Left ventricle myocardium superior (tissue), 1 donor: ENCODE results near the gene IGSF22. TPM values are rescaled to one million over a fixed set of nuclear protein-coding genes. Genes with fewer than 3 reads are reported as not detected.

ENCODE experiments used
- ATAC-seq: fragments of 200-7000 bp; cut with Tn5 transposase; one replicate; pipeline ENCODE4 v1.9.1; 2020; ENCODE audit warnings: mild to moderate bottlenecking, moderate library complexity
- DNase-seq: peaks from one replicate; pipeline ENCODE4 v3.0.0-alpha.2; 2020
- intact Hi-C: fragments of 100-400 bp; cut with micrococcal nuclease; formaldehyde crosslinking; loops from one replicate; pipeline ENCODE4 v1.11.0; 2022
- total RNA-seq: library from RNA; stranded (reverse); fragmentation: NEBNext Ultra II Directional; extraction: Animal tissue kit (Norgen Biotek cat#: 25700); gene quantifications from one replicate; pipeline ENCODE4 v1.2.1, GENCODE V29; 2021
- donor health status: DM: no; HTN: yes; CAD: no; lungs with severe emphysema.

Gene IGSF22
- total RNA-seq, 1 donor from 2014 or later: 0.94 TPM

DNA sequence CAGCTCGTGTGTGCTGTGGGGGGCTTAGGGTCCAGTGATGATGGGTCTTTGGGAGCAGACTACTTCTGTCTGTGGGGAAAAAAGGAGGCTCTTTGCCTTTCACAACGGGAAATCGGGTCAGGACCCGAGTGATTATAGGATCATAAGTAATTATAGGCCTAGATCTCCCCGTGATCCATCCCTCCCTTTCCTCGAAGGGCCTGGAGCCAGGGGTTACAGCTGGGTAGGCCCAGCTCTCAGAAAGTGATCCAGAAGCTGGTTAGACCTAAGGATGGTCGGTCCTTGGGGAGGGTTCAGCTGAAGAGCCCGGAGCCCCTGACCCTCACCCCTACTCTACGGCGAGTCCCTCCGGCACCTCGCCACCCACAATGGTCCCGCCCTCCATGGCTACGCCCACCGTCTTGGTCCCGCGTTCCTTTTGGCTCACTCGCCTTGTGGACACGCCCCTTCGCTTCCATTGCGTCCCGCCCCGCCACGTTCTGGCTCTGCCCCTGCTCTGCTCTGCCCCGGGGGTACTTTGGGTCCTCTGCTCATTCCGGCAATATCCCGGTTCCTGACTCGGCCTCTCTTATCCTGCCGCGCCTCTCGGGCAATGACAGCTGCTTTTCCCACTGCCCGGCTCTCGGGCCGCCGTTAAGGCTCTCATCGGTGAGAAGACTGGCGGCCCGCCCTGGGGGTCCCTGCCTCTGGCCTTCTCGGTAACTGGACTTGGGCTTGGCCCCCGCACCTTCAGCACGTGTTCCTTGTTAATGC, 5.0 kb downstream of the IGSF22 start:
- DNase-seq: peak; percentile 90
- intact Hi-C loops: no loop called here
- ATAC-seq: peak; percentile 98

DNA sequence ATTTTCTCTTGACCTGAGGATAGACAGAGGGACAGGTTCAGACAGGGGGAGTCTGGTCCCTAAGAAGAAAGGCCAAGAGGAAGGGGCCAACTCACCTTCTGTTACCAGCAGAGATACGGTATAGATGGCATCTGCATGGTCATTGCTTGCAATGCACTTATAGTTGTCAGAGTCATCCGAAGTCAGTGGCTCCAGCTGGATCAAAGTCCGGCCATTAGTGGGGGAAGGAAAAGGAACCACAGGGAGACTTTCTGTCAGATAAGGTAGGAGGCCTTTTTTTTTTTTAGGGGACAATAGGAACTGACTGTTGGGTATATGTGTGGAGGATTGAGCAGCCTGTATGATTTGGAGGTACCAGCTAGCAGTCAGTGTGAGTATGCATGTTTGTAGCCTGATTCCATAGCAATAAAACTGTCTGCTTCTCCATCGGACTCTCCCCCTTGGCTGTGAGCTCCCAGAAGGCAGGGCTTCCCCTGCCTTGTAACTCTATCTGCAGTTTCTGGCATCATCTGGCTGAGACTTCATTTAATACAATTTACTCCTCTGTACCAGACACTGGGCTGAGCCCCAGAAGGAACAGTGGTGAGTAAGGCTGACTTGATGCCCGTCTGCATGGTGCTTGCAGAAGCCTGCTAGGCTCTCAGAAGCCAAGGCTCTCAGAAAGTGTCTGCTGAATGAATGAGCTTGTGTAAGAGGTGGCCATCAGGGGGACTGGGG, 5.7 kb downstream of the IGSF22 start:
- ATAC-seq (no peak), DNase-seq (no peak)
- intact Hi-C loops: no loop called here

DNA sequence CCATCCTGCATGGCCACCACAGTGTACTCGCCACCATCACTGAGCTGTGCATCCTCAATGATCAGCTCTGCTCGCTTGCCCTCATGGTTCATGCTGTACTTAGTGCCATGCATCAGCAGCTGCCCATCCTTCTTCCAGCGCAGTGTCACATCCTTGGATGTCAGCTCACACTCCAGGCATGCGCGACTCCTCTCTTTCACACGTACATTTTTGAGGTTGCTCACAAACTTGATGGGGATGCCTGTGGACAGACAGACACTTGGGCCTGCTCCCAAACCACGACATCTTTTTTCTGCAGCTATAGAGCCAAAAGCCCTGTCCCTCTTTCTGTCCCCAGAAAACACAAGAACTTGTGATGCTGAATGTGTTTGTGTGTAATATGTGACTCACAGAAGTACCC, 10.5 kb downstream of the IGSF22 start:
- ATAC-seq (no peak), DNase-seq (no peak)
- intact Hi-C loops: no loop called here

DNA sequence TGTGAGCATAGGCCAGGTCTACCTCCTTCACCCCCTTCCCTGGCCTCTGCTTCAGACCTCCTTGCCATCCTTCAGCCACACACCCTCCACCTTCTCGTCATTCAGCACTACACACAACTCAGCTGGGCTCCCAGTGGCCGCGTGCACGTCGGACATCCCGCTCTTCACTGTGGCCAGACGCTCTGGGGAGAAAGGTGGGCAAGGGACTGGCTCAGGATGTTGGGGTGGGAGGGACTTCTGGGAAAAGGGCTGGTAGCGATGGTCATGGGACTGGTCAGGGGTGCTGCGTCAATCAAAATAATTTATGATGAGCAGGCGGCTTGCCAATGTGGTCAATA, 11.6 kb downstream of the IGSF22 start:
- no peak for DNase-seq
- ATAC-seq: no peak
- intact Hi-C loops: no loop called here

DNA sequence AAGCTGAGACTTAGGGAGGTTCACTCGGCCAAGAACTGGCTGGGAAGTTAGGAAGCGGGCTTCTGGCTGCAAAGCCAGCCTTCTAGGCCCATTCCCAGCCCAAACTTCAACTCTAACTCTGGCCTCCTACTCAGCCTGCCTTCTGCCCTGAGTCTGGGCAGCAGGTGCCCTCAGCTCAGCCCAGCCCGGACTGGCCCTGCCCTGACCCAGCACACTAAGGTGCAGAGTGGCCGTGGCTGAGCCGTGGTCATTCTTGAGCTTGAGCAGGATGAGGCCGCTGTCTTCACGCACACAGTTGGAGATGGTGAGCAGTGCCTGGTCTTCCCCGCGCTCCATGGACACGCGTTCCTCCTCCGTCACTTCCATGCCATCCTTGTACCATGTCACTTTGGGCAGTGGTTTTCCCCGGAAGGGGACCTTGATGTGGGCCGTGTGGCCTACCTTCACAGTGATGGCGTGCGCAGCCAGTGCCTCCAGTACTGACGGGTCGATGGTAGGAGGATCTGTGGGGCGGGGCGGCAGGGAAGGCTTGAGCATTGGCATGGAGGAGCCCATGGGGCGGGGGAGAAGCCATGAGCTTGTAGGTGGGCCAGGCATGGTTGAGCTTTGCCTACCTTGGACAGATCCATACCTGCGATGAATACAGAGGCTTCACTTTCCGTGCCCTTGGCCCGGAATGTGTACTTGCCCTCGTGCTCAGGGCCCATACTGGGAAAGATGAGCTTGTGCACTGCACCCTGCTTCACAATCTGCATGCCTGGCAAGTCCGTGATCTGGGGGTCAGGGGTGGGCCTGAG, 12.1 kb downstream of the IGSF22 start:
- DNase-seq (no peak), ATAC-seq (no peak)
- intact Hi-C loops: no loop called here

DNA sequence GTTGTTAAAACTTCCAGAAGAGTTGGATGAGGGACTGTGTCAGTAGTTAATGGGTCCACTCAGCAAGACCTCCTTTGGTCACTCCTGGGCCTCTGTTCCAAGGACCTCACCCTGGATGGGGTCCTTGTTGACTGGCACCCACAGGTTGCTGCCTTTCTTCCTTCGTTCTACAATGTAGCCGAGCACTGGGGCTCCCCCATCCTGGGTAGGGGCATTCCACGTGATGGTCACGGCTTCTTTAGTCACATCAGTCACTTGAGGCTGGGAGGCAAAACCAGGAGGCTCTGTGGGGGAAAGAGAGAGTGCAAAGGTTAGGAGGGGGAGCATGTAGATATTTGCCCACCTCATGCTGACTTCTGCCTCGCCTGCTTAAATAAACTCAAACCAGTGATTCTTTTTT, 15.4 kb downstream of the IGSF22 start:
- ATAC-seq (no peak), DNase-seq (no peak)
- intact Hi-C loops: no loop called here

DNA sequence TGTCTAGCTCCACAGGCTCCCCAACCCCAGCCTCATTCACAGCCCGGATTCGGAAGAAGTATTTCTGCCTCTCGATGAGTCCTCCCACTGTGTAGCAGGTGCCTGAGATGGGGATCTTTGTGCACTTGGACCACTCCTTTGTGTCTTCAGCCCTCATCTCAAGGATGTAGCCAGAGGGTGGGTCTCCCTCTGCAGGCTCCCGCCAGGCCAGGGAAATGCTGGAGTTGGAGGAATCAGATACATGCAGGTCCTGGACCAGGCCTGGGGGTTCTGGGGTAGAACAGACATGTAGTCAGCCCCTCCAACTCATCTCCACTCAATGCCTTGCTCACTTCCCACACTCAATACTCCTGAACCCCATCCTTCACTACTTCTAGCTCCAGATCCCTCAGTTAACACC, 16.6 kb downstream of the IGSF22 start:
- DNase-seq: no peak
- no peak for ATAC-seq
- intact Hi-C loops: no loop called here

DNA sequence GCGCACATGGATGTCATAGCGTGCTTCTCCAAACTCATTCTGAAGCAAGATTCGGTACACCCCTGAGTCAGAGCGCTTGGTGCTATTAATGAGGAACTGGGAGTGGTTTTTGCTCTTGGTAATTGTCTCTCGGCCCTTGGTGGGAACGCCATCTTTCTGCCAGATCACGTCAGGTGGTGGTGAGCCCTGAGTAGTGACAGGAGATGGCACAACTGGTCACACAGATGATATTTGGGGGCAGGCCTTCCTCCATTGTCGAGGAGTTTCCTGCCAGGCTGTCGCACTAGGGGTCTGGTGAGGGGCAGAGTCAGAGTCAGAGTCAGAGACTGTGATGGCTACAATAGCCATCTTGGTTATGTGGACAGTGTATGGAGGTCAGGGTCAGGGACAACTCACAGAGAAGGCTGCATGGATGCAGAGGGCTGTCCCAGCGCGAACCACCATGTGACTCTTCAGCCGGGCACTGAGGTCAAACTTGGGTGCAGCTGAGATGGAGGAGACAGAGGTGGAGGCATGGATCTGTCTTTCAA, 18.1 kb downstream of the IGSF22 start:
- no peak for DNase-seq
- no peak for ATAC-seq
- intact Hi-C loops: no loop called here

DNA sequence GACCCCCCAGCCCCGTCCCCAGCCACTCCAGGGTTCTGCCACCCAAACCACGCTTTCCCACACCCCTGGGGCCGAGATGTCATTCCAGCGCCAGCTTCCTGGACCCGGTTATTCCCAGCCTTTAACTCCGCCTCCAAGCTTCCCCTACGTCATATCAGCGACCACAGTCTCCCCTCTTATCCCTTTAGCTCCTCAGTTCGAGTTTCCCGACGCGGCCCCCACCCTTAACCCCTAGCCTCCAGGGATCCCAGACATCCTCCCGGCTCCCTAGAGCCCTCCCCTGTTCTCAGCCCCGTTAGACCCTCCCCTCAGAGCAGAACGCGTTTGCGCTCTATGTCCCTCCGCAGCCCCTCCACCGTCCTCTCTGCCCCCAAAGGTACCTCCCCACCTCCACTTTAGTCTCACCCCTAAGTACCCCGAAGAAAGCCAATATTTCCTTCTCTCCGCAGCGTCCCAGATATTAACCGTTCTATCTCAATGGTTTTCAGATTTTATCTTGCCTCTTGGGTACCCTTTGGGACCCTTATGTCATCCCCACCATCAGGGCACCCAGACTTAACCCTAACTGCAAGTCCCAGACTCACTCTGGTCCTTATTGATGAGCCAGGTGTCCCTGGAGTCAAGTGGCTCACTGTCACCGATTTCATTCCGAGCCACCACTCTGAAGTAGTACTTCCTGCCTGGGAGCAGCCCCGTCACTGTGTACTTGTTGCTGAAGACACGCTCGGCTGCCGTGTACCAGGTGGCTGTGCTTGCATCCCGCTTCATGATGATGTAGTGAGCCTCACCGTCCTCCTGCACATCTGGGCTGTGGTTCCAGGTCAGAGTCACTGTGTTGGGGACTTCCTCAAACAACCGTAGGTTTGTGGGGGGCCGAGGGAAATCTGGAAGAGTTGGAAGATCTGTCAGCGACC, 19.4 kb downstream of the IGSF22 start:
- ATAC-seq (peak; percentile 61), DNase-seq (peak; percentile 67)
- intact Hi-C loops: no loop called here

DNA sequence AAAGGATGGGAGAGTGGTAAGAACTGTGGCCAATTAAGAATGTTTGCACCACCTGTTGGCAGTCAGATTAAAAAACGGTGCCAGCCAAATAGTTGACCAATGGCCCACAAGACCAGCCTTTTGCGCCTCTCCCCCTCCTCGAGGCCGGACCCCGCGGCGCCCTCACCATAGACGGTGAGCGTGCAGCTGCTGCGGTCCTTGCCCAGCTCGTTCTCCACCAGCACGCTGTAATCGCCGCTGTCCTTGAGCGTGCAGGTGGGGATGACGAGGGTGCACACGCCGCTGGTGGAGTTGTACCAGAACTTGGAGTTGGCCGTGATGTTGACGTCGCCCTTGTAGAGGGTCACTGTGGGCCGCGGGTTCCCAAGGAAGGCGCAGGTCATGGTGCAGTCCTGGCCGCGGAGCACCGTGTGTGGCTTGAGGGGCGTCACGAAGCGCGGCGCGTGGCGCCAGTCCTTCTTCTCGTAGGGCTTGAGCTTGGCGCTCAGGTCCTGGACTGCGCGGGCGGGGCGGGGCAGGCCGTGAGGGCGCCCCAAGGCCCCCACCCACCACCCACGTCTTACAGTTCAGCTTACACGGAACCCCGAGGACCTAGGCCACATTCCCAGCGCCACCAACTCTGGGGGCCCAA, 20.2 kb downstream of the IGSF22 start:
- intact Hi-C loops: no loop called here
- ATAC-seq (peak; percentile 46), DNase-seq (peak; percentile 61)

DNA sequence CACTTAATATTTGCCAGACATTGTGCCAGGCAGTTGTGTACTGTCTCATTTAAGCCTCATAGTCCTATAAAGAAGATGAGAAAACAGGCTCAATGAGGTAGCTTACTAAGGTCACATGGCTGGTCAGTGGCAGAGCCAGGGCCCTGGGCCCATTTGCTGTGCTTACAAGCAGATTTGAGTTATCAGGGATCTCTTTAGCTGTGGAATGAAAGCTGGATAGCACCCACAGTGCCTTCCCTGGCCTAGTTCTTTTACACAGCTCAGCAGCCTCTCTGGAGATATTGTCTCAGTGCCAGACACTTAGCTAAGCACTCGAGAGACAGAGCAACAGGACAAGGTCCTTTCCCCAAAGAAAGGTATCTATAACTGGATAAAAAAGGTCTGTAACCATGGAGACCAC, 21.3 kb downstream of the IGSF22 start:
- ATAC-seq (peak; percentile 74), DNase-seq (peak; percentile 70)
- intact Hi-C loops: no loop called here

DNA sequence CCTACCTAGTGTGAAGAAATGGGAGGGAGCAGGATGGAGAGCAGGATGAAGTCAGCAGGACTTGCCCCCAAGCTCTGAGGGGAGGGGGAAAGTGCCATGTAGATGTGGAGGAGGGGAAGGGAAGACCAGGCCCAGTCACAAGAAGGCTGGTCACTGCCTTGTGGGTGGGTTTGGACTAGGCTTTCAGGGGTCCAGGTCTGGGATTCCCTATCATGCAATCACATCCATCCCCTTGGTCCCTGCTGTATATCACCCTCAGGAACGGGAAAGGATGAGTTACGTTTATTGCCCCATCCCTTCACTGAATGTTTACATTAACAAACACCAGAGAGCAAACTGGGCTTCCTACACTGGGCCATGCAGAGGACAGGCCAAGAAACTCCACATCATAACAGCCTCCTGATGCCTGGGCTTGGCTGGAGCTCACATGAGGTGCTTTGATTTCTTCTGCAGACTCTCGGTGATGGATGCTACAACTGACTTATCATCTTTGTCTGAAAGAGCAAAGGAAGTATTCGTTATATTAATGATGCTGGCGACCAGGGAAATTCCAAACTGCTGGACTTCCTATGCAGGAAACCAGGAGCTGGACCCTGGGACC, 21.8 kb downstream of the IGSF22 start:
- ATAC-seq (no peak), DNase-seq (no peak)
- intact Hi-C loops: no loop called here

DNA sequence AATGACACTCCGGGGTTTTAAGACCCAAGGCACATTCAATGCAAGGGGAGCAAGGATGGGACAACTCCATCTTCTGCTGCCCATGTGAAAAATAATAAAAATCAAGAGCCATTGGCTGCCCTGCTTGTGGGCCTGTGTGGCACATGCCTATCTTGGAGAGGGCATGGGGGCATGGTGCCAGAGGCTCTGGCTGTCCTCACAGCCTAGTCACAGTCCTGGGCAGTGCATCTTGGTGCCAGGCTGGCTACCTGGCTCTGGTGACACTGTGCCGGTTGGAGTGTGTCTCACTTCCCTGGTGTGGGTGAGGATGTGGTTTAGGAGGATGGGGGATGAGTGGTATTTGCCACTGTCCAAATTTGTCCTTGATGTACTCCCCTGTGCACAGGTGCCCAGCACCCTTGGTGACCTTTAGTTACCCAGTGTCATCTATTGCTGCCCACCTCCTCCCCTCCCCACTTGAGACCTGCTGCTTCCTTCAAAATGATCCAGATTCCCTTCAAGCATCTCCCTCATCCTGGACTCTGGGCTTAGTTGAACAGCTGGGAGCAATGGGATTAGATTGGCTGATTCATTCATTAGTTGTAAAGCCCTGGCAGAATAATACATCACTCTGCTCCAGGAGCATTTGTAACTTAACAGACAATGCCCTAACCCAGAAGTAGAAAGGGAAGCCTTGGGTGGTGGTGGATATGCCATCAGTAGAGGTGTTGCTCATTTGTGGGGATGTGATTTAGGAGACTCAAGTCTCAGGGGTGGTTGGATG, 22.8 kb downstream of the IGSF22 start:
- ATAC-seq (peak; percentile 31), DNase-seq (peak; percentile 81)
- intact Hi-C loops: no loop called here

DNA sequence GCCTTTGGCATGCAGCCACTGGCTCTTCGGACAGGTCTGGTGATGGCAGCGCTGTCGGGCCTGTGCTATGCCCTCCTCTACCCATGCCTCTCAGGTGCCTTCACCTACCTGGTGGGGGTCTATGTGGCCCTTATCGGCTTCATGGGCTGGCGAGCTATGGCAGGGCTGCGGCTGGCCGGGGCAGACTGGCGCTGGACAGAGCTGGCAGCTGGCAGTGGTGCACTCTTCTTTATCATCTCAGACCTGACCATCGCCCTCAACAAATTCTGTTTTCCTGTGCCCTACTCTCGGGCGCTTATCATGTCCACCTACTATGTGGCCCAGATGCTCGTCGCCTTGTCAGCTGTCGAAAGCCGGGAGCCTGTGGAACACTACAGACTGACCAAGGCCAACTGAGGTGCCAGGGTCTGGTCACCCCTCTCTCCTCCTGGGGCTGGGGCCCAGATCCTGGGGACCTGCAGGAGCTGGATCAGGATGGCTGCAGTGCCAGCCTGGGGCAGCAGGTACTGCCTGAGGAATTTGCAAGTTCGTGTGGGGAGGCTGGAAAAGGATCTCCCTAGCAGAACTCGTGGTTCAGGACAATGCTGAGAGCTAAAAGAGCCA, 24.3 kb downstream of the IGSF22 start:
- DNase-seq (no peak), ATAC-seq (no peak)
- intact Hi-C loops: no loop called here

DNA sequence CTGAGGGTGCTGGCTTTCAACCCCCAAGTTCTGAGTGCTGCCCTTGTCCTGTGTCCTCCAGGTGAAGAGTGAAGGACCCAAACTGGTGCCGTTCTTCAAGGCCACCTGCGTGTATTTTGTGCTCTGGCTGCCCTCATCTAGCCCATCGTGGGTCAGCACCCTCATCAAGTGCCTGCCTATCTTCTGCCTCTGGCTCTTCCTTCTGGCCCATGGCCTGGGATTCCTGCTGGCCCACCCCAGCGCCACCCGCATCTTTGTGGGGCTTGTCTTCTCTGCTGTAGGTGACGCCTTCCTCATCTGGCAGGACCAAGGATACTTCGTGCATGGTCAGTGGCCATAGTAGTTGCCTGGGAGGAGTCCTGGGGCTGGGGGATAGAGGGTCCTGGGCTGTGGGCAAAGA, 25.1 kb downstream of the IGSF22 start:
- ATAC-seq (no peak), DNase-seq (no peak)
- intact Hi-C loops: no loop called here

DNA sequence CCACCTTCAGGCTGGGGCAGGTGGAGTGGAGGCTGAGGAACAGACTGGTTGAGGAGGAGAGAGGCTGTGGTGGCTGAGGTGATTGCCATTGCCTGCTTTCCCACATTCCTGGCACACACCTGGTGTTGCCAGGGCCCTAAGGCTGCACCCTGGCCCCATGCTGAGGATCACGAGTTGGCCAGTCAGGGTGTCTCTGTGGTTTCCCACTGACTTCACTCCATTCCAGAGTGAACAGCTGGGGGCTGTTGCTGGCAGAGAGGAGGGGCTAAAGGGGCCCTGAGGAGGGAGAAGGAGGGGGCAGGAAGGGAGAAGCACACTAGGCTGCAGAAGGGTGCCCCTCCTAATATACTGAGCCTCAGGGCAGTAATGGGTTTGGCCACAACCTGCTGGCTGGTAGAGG, 25.6 kb downstream of the IGSF22 start:
- no peak for DNase-seq
- intact Hi-C loops: no loop called here
- ATAC-seq: no peak

DNA sequence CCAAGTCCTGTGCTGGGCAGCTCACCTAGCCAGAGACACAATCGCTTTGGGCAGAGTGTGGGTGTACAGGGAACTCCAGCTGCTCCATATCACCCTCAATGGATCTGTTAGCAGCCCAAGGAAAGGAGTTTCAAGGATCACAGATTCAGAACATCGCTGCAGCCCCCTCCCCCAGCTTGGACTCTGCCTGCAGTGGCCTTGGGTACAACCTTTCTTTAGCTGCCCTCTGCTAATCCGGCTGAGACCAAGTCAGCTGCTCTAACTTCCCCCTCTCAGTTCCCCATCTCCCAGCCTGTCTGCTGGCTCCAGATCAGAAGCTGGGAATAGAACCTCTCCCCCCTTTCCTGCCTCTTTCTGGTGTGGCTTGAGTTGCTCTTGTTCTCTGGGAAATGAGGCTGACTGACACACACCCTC, 26.1 kb downstream of the IGSF22 start:
- intact Hi-C loops: no loop called here
- DNase-seq (peak; percentile 37), ATAC-seq (peak; percentile 35)
